HG02938 (cell line): ENCODE results near the gene SLN.

ENCODE experiments used
- ATAC-seq: cut with Tn5 transposase; IDR thresholded peaks from one replicate; pipeline ENCODE4 v1.9.1; 2021; ENCODE audit warnings: mild to moderate bottlenecking, moderate library complexity; ENCODE audit not compliant: unreplicated experiment

Gene SLN

GRCh38 chr11:107719557-107720302 lies 7.9 kb upstream of the SLN start:
- ATAC-seq: no peak

DNA sequence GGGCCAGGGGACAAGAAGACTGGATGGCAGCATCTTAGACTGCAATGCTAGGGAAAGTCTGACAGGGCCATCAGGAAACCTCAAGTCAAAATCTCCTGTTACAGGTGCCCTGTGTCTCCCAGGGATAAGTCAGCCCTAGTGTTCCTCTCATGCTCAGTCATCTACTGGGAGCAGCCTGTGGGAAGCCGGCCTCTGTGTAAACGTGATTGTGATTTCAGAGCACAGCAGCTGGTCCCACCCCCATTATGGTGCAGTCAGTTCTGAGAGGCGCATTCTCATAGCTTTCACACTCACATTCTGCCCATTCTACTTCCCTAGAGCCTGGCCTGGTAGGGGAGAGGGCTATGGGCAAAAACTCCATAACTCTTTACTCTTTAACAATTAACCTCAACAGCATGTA lies 7.2 kb upstream of the SLN start:
- ATAC-seq: no peak

- no peak for ATAC-seq
Observed at GRCh38 chr11:107716884-107717532, 5.2 kb upstream of the SLN start.

DNA sequence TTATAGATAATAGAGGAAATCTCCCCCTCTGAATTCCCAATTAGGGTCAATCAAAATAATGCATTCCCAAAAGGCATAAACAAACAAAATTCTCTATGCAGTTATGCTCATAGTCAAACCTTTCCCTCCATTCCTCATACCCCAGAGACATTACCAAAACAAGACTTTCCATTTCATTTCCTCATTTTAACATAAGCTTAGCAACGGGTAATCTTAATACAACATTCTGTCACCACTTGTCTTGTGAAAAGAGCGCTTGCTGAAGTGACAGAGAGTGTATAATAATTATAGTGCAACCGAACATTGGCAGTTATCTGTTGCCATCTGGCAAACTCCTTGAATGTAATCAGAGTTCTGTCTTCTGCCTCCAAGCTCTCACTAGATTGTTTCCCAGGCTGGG lies 1.2 kb upstream of the SLN start:
- ATAC-seq: no peak

- no peak for ATAC-seq
Observed at GRCh38 chr11:107710301-107710700, 1.6 kb downstream of the SLN start.

GRCh38 chr11:107708792-107709191 lies 3.1 kb downstream of the SLN start:
- ATAC-seq: no peak

DNA sequence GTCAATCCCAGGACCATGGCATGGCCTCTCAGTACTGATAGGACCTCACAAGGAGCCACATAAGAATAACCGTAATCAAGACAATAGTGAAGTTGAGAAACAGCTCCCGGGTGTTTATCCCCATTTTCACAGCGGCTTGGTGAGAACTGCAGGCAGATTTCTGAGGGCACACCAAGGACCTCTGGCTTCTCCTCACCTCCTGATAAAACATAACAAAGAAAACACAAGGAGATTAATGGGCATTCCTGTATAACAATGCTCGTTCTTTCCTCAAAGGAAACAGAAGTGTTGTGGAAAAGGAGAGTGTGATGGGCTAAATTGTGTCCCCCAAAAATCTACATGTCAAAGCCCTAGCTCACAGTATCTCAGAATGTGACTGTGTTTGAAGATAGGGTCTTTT lies 4.0 kb downstream of the SLN start:
- no peak for ATAC-seq

DNA sequence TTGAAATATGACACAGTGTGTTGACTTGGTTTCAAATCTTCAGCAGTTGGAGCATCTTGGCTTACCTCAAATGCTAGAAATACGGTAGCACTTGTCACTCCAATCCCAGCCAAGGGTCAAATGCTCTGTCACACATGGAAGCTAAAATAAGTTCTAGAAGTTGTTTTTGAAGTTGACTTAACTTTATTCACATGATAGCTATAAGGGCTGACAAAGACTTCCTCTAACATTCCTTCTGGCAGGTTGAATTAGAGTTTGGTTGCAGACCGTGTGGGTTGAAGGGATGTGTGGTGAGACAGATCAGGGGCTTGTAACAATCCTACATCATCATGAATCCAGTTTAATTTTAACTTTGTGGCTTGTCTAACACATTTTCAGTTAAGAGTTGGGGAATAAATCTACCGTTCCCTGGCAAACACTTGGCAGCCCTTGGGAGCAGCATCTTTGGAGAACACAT lies 4.6 kb downstream of the SLN start:
- ATAC-seq: no peak

DNA sequence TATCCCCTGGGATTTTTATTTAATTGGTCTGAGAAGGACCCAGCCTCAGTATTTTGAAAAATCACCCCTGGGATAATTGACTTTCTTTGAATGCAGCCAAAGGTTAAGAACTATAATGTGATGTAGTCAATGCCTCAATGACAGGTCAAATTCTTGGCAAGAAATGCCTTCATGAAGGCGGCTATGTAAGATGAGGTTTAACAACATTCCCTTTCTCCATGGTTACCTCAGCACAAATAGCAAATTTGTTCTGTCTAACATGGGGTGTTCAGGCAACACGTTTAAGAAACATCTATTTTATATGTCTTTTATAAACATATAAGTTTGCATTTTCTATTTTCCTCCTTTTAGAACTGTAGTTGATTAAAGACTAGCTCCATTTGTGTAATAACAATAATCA lies 5.3 kb downstream of the SLN start:
- ATAC-seq: no peak

DNA sequence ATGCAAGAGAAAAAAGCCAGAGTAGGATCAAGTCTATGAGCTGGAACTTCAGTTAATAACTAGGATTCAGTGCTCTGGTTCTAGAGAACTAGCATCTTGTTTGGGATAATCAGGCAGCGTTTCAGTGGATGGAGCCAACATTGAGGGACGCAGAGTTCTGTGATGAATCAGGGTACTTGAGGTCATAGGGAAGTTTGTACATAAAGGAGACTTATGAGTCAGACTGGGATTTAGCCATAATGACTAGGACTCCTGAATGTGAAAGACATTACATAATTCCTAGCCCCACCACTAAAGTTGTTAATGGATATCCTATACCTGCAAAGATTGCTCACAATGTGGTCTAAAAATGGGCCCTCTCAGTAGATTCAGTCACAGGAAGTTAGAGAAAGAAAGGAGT lies 6.8 kb downstream of the SLN start:
- no peak for ATAC-seq

GRCh38 chr11:107704451-107704850 lies 7.4 kb downstream of the SLN start:
- ATAC-seq: no peak

DNA sequence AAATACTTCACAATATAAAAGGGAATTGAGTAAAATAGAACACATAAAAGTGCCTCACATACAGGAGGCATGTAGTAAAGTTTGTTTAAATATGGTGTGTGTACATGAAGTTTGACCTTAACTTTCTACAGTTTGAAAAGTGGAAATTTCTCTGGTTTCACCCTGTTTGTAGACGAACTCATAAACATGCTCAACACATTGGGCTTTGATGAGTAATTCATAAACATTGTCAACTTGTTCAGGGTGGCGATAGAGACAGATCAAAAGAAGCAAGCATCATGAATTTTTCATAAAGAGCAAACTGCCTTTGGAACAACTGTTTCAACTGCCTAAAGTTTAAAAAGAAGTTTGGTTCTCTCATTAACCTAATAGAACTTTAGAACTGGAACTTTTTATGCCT lies 9.1 kb downstream of the SLN start:
- ATAC-seq: no peak

DNA sequence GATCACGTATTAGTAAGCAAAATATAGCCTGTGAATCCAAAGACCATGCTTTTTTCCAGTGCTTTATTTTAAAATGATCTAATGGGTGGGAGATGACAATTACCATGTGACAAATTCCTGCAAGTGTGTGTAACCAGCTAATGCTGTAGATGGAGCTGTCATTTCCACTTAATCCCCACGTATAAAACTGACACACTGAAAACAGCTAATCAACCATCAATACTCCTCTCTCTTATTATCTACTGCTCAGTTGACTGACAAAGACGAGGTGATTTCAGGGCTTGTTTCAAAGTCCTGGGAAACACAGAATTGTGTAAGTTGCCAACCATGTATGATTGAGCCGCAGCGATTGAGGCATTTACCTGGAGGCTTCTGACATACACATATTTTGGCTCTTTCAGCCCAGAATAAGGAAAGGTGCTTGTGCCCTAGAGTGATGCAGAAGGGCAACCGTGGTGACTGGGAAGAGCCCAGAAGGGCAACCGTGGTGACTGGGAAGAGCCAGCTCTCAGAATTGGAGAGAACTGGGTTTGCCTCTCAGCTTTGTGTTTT lies 9.7 kb downstream of the SLN start:
- ATAC-seq: no peak

DNA sequence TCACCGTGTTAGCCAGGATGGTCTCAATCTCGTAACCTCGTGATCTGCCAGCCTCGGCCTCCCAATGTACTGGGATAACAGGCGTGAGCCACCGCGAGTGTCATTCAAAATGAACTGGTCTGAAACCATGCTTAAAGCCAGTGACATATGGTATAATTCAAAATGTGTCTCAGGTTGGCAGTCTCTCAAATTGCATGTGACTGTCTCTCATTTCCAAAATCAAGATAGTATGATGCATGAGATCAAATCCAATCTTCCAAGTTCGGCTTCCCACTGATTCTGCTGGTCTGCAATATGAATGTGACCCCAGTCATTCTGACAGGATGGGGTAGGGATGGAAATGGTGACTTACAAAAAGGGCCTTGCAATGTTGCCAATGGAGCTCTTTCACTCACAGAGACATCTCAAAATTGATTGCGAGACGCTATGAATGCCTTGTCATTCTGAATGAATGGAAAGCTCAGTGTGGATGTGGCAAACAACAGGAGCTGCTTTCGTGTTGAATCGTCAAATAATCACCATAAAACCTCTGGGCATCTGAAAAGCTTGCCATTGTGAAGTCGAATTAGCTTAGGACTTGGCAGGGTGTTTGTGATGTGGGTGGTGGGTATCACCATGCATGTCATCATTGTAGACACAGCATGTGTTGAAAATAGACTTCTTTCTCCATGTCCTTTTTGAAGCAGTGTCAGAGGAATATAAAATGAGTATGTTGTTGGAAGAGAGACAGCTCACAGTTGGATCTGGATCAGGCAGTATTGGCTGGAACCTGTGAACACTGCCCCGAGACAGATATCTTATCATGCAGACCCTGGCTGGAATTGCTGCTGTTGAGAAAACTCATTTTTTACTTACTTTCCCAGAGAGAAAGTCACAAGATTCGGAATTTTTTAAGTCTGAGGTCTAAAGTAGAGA lies 12.2 kb downstream of the SLN start:
- ATAC-seq: no peak

DNA sequence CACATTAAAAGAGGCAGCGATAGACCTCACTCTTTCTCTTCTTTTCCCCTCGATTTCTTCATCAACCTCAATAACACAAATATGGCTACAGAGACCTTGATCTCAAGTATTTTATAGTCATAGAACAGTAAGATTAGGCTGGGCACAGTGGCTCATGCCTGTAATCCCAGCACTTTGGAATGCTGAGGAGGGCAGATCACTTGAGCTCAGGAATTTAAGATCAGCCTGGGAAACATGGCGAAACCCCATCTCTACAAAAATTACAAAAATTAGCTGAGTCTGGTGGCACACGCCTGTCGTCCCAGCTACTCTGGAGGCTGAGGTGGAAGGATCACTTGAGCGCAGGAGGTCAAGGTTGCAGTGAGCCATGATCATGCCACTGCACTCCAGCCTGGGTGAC lies 14.6 kb downstream of the SLN start:
- ATAC-seq: no peak

GRCh38 chr11:107696140-107696539 lies 15.7 kb downstream of the SLN start:
- ATAC-seq: no peak

DNA sequence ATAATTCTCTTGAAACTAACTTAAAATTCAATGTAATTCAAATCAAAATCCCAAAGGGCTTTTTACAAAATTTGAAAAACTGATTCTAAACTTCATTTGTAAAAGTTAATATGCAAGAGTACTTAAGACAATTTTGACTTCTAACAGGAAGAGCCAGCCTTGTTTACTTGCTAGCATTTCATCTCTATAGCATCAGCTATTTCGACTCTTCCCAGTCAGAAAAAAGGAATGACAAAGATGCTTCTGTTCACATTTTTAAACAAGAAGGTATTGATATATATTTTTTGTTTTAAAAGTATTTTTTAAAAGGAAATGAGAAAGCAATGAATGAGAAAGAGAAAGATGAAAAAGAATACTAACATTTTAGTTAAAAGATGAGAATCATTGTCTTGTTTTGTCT lies 16.4 kb downstream of the SLN start:
- no peak for ATAC-seq

- no peak for ATAC-seq
Observed at GRCh38 chr11:107691000-107691750, 20.7 kb downstream of the SLN start.

DNA sequence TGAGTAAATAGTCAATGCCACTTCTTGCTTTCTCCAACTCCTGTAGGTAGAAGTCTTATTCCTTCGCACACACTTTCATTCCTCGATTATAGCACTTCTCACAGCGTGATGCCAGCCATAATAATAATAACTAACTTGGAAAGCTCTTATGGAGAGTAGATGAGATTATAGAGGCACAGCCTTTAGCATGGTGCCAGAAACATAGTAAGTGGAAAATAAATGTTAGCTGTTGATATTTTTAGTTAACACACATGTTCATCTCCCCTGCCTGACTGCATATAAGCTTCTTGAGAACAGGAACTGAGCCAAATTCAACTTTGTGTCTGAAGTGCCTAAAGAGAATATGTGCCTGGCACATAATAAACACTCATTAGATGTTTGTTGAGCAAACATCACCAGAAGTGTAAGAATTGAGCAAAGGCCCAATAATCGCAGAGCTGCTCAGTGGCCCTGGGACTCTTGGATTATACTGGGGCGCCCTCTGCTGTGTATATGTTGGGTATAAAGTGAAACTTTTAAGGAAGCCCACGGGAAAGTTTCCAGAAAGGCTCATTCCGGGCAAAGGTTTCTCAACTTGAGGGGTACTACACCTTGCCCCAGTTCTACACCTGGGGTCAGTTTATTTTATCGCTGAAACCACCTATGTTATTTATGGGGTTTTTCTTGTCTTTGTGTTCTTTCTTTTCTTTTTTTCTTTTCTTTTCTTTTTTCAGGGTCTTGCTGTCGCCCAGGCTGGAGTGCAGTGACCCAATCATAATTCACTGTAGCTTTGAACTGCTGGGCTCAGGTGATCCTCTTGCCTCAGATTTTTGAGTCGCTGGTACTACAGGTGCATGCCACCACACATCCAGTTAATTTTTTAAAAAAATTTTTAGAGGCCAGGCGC lies 22.3 kb downstream of the SLN start:
- peak; percentile 75 for ATAC-seq
